C4-2B (cell line): ENCODE measurements around the gene YPEL4.
"Not testable (repeated sequence)": the region's sequence is repeated elsewhere in the genome, so short reads cannot be mapped to it uniquely, and the experiment has no call there.

Experiments
- H3K27ac ChIP-seq: fragments of 450-650 bp; 2 replicates; pipeline ENCODE4 v1.5.1; 2017
- ZFX ChIP-seq: fragments of 450-650 bp; IDR thresholded peaks from 2 replicates; pipeline ENCODE4 v1.6.1; 2017
- TF ChIP-seq, protein P1 (sequence below): fragments of 450-650 bp; conservative IDR thresholded peaks from 2 replicates; pipeline ENCODE4 v1.5.1; 2017; ENCODE audit warnings: mild to moderate bottlenecking

The YPEL4 gene

GRCh38 chr11:57649826-57650738 is at the start of gene YPEL4:
TSS of gene YPEL4 (minus strand) at chr11:57649912. CDS start at chr11:57647107, 2,805 bp downstream.
- H3K27ac ChIP-seq: no peak within 1 kb of the TSS
- no peak for TF ChIP-seq ZFX
- TF ChIP-seq, protein P1, sequence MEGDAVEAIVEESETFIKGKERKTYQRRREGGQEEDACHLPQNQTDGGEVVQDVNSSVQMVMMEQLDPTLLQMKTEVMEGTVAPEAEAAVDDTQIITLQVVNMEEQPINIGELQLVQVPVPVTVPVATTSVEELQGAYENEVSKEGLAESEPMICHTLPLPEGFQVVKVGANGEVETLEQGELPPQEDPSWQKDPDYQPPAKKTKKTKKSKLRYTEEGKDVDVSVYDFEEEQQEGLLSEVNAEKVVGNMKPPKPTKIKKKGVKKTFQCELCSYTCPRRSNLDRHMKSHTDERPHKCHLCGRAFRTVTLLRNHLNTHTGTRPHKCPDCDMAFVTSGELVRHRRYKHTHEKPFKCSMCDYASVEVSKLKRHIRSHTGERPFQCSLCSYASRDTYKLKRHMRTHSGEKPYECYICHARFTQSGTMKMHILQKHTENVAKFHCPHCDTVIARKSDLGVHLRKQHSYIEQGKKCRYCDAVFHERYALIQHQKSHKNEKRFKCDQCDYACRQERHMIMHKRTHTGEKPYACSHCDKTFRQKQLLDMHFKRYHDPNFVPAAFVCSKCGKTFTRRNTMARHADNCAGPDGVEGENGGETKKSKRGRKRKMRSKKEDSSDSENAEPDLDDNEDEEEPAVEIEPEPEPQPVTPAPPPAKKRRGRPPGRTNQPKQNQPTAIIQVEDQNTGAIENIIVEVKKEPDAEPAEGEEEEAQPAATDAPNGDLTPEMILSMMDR: no peak

- no peak overlapping the region for H3K27ac ChIP-seq
- TF ChIP-seq, protein P1: no peak
- TF ChIP-seq ZFX: no peak
These were observed 49.2 kb upstream of the YPEL4 start for GRCh38 chr11:57698843-57699365.

- H3K27ac ChIP-seq: not testable (repeated sequence)
These were observed 40.8 kb upstream of the YPEL4 start for GRCh38 chr11:57690474-57690873.

DNA sequence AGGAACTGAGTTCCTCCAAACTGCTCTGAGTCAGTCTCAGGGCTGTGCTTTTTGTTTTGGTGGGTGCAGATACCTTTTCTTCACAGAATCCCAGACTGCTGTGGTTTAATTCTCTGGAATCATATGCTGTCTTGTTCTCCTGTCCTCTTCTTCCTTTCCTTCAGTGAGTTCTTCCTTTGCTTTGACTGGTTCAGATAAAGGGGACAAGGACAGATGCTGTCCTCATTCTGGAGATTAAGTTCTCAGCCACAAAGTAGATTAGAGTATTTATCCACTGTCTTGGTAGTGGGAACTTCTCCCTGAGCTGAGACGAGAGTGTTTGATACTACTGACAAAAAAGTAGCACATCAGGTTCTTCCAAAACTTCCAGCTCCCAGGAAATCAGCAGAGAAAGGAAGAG is 31.5 kb upstream of the YPEL4 start:
- no peak for TF ChIP-seq ZFX
- TF ChIP-seq, protein P1: no peak
- H3K27ac ChIP-seq: no peak overlapping the region

GRCh38 chr11:57680552-57680874 is 30.8 kb upstream of the YPEL4 start:
- no peak overlapping the region for H3K27ac ChIP-seq
- TF ChIP-seq, protein P1: no peak
- TF ChIP-seq ZFX: no peak

DNA sequence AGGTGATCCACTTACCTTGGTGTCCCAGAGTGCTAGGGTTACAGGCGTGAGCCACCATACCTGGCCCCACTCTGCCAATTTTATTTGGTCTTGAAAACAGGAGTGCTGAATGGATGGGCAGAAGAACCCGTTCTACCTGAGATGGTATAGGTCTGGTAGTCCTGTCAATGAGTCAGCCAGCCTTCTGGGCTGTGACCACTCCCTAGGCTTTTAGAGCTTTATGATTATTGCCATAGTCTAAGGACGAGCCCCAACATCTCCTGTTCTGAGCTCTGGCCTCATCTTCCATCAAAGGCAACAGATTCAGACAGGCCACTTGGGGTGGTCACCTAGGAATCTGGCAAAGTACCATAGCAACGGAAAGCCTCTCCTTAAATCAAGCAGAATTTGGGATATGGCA is 29.7 kb upstream of the YPEL4 start:
- H3K27ac ChIP-seq: no peak overlapping the region
- TF ChIP-seq, protein P1: no peak
- no peak for TF ChIP-seq ZFX

GRCh38 chr11:57675176-57675941 is 25.6 kb upstream of the YPEL4 start:
- peak overlapping the region; percentile 37; the same call in 1 of the 2 replicates for H3K27ac ChIP-seq
- TF ChIP-seq ZFX: no peak
- TF ChIP-seq, protein P1: no peak
